A549 treated with CORT108297 at 1 μM for 4 hours (cell line): ENCODE results near the gene GPR107. TPM values are rescaled to one million over a fixed set of nuclear protein-coding genes. Genes with fewer than 3 reads are reported as not detected.

Source experiments
- total RNA-seq: library from RNA; stranded (reverse); fragments of 200-300 nt; extraction: Qiagen RNA extraction; gene quantifications from 5 replicates; pipeline ENCODE4 v1.2.3, GENCODE V29; 2022

The GPR107 gene
- 24.2 to 29.6 TPM (median 27.8 TPM) in 5 replicates for total RNA-seq

GRCh38 chr9:130053504-130054324, at the start of gene GPR107:
Gene GPR107 (plus strand): TSS chr9:130053906. CDS start chr9:130053933, 27 bp downstream.

GRCh38 chr9:130042885-130043653, 10.6 kb upstream of the GPR107 start, which contains the start of gene FNBP1:
Gene FNBP1 (minus strand): TSS chr9:130043189. CDS start chr9:130042975, 214 bp downstream.

GRCh38 chr9:130172161-130172857, 118.6 kb downstream of the GPR107 start, which contains the start of gene NCS1:
Gene NCS1 (plus strand): TSS chr9:130172404. CDS start chr9:130172664, 260 bp downstream.

Other genes with a start within 250 kb of the GPR107 start
- gene TOR1A, start 229.8 kb upstream of the GPR107 start, total RNA-seq, result 59.5 to 64.3 TPM (median 63.5 TPM) in 5 replicates
- gene C9orf78, start 218.6 kb upstream of the GPR107 start, total RNA-seq, result 44.7 to 54.2 TPM (median 48.8 TPM) in 5 replicates
- 3.6 to 6.3 TPM (median 6.1 TPM) in 5 replicates for gene USP20, start 218.4 kb upstream of the GPR107 start, total RNA-seq
- 12.4 to 15.4 TPM (median 14.0 TPM) in 5 replicates for gene FNBP1, start 10.7 kb upstream of the GPR107 start, total RNA-seq
- gene NCS1, start 118.5 kb downstream of the GPR107 start, total RNA-seq, result 34.8 to 55.6 TPM (median 54.5 TPM) in 5 replicates
- gene HMCN2, start 211.9 kb downstream of the GPR107 start, total RNA-seq, result 0.05 to 0.12 TPM (median 0.07 TPM) in 5 replicates